SK-N-SH treated with all-trans-retinoic acid at 6 μM for 48 hours (cell line): Measurements from ENCODE around the gene PIKFYVE.

Source experiments
- ATAC-seq: fragments of 200-7000 bp; cut with Tn5 transposase; 3 replicates; pipeline ENCODE4 v1.9.1; 2020; ENCODE audit warnings: mild to moderate bottlenecking, moderate library complexity
- ARNTL ChIP-seq: fragments of 450-650 bp; formaldehyde crosslinking; IDR thresholded peaks from 2 replicates; pipeline ENCODE4 v1.5.0; 2020; ENCODE audit warnings: low read depth, mild to moderate bottlenecking, moderate library complexity, borderline replicate concordance
- BACH2 ChIP-seq: fragments of 250-450 bp; sonication (Bioruptor Pico); IDR thresholded peaks from 2 replicates; pipeline ENCODE4 v1.9.0; 2021; ENCODE audit warnings: mild to moderate bottlenecking, borderline replicate concordance
- CSDC2 ChIP-seq: fragments of 250-450 bp; sonication (Bioruptor Pico); IDR thresholded peaks from 2 replicates; pipeline ENCODE4 v1.5.0; 2020; ENCODE audit warnings: mild to moderate bottlenecking, moderate library complexity
- CSRNP3 ChIP-seq: fragments of 250-450 bp; sonication (Bioruptor Pico); IDR thresholded peaks from 2 replicates; pipeline ENCODE4 v1.5.1; 2021; ENCODE audit warnings: mild to moderate bottlenecking, moderate library complexity
- ESRRG ChIP-seq: fragments of 250-450 bp; sonication (Bioruptor Pico); IDR thresholded peaks from 2 replicates; pipeline ENCODE4 v1.6.1; 2021; ENCODE audit warnings: mild to moderate bottlenecking
- ISL1 ChIP-seq: fragments of 250-450 bp; sonication (Bioruptor Pico); IDR thresholded peaks from 2 replicates; pipeline ENCODE4 v2.1.2; 2022; ENCODE audit warnings: mild to moderate bottlenecking, moderate library complexity
- OSR1 ChIP-seq: fragments of 250-450 bp; sonication (Bioruptor Pico); IDR thresholded peaks from 2 replicates; pipeline ENCODE4 v1.8.0; 2022; ENCODE audit warnings: moderate library complexity, mild to moderate bottlenecking, inconsistent platforms
- PATZ1 ChIP-seq: fragments of 250-450 bp; sonication (Bioruptor Pico); IDR thresholded peaks from 2 replicates; pipeline ENCODE4 v1.8.0; 2020; ENCODE audit warnings: mild to moderate bottlenecking, moderate library complexity, borderline replicate concordance
- POU6F1 ChIP-seq: fragments of 250-450 bp; sonication (Bioruptor Pico); IDR thresholded peaks from 2 replicates; pipeline ENCODE4 v1.8.0; 2021; ENCODE audit warnings: low read depth, mild to moderate bottlenecking, moderate library complexity, borderline replicate concordance
- PPARA ChIP-seq: fragments of 250-450 bp; sonication (Bioruptor Pico); IDR thresholded peaks from 2 replicates; pipeline ENCODE4 v1.5.0; 2020; ENCODE audit warnings: mild to moderate bottlenecking, borderline replicate concordance
- RARB ChIP-seq: fragments of 250-450 bp; sonication (Bioruptor Pico); IDR thresholded peaks from 2 replicates; pipeline ENCODE4 v1.8.0; 2021; ENCODE audit warnings: mild to moderate bottlenecking, moderate library complexity
- SNAI2 ChIP-seq: fragments of 250-450 bp; sonication (Bioruptor Pico); IDR thresholded peaks from 2 replicates; pipeline ENCODE4 v1.5.0; 2020; ENCODE audit warnings: mild to moderate bottlenecking, moderate library complexity
- TCF4 ChIP-seq: fragments of 250-450 bp; sonication (Bioruptor Pico); IDR thresholded peaks from 2 replicates; pipeline ENCODE4 v1.8.0; 2021; ENCODE audit warnings: mild to moderate bottlenecking, moderate library complexity, borderline replicate concordance
- TOX ChIP-seq: fragments of 250-450 bp; sonication (Bioruptor Pico); IDR thresholded peaks from 2 replicates; pipeline ENCODE4 v1.8.0; 2021; ENCODE audit warnings: mild to moderate bottlenecking, moderate library complexity, borderline replicate concordance
- TSHZ2 ChIP-seq: fragments of 250-450 bp; sonication (Bioruptor Pico); IDR thresholded peaks from 2 replicates; pipeline ENCODE4 v1.5.0; 2020; ENCODE audit warnings: mild to moderate bottlenecking, moderate library complexity
- ZC3H10 ChIP-seq: fragments of 250-450 bp; sonication (Bioruptor Pico); IDR thresholded peaks from 2 replicates; pipeline ENCODE4 v1.5.1; 2021; ENCODE audit warnings: mild to moderate bottlenecking, moderate library complexity
- ZFP3 ChIP-seq: fragments of 250-450 bp; sonication (Bioruptor Pico); IDR thresholded peaks from 2 replicates; pipeline ENCODE4 v1.5.0; 2020; ENCODE audit warnings: mild to moderate bottlenecking, moderate library complexity
- ZFP30 ChIP-seq: fragments of 450-650 bp; formaldehyde crosslinking; IDR thresholded peaks from 2 replicates; pipeline ENCODE4 v1.5.0; 2022; ENCODE audit warnings: mild to moderate bottlenecking, moderate library complexity
- ZNF565 ChIP-seq: fragments of 450-650 bp; formaldehyde crosslinking; conservative IDR thresholded peaks from 2 replicates; pipeline ENCODE4 v1.5.0; 2020; ENCODE audit warnings: low read depth, mild to moderate bottlenecking, moderate library complexity
- ZNF70 ChIP-seq: fragments of 450-650 bp; formaldehyde crosslinking; IDR thresholded peaks from 2 replicates; pipeline ENCODE4 v1.5.0; 2020; ENCODE audit warnings: mild to moderate bottlenecking, moderate library complexity
- ZNF8 ChIP-seq: fragments of 450-650 bp; formaldehyde crosslinking; IDR thresholded peaks from 2 replicates; pipeline ENCODE4 v1.5.0; 2020; ENCODE audit warnings: mild to moderate bottlenecking, moderate library complexity

The PIKFYVE gene

GRCh38 chr2:208297961-208298360 is 31.9 kb downstream of the PIKFYVE start:
- no peak for TF ChIP-seq TOX (CRISPR knock-in tag)
- no peak for TF ChIP-seq CSRNP3 (CRISPR knock-in tag)
- no peak for TF ChIP-seq BACH2
- TF ChIP-seq OSR1 (CRISPR knock-in tag): no peak
- TF ChIP-seq ZNF565: no peak
- no peak for TF ChIP-seq PATZ1 (CRISPR knock-in tag)
- no peak for TF ChIP-seq ZC3H10
- no peak for TF ChIP-seq ISL1
- TF ChIP-seq ZFP3 (CRISPR knock-in tag): no peak
- TF ChIP-seq ZFP30 (CRISPR knock-in tag): no peak
- TF ChIP-seq RARB (CRISPR knock-in tag): no peak
- no peak for TF ChIP-seq ESRRG (CRISPR knock-in tag)
- no peak for TF ChIP-seq ARNTL (CRISPR knock-in tag)
- TF ChIP-seq ZNF8 (CRISPR knock-in tag): no peak
- TF ChIP-seq POU6F1 (CRISPR knock-in tag): no peak
- no peak for TF ChIP-seq SNAI2 (CRISPR knock-in tag)
- no peak for TF ChIP-seq ZNF70 (CRISPR knock-in tag)
- TF ChIP-seq PPARA: no peak
- TF ChIP-seq TCF4 (CRISPR knock-in tag): no peak
- no peak for ATAC-seq

- no peak for TF ChIP-seq ZFP3 (CRISPR knock-in tag)
- no peak for TF ChIP-seq CSDC2
- no peak for TF ChIP-seq TSHZ2 (CRISPR knock-in tag)
- TF ChIP-seq CSRNP3 (CRISPR knock-in tag): no peak
- no peak for TF ChIP-seq BACH2
- TF ChIP-seq ESRRG (CRISPR knock-in tag): no peak
- no peak for TF ChIP-seq ARNTL (CRISPR knock-in tag)
- TF ChIP-seq TCF4 (CRISPR knock-in tag): no peak
- ATAC-seq: no peak
Observed at GRCh38 chr2:208300847-208301618, 35.0 kb downstream of the PIKFYVE start.

- ATAC-seq: no peak
- TF ChIP-seq ZNF565 (no peak), TSHZ2 (CRISPR knock-in tag) (no peak), PATZ1 (CRISPR knock-in tag) (no peak), OSR1 (CRISPR knock-in tag) (no peak), ISL1 (no peak), TCF4 (CRISPR knock-in tag) (no peak), BACH2 (no peak)
Observed at GRCh38 chr2:208304157-208304556, 38.1 kb downstream of the PIKFYVE start.
